ENCODE results near the gene TIMP3.
"Not testable (repeated sequence)": the region's sequence is repeated elsewhere in the genome, so short reads cannot be mapped to it uniquely, and the experiment has no call there.

The TIMP3 gene

DNA sequence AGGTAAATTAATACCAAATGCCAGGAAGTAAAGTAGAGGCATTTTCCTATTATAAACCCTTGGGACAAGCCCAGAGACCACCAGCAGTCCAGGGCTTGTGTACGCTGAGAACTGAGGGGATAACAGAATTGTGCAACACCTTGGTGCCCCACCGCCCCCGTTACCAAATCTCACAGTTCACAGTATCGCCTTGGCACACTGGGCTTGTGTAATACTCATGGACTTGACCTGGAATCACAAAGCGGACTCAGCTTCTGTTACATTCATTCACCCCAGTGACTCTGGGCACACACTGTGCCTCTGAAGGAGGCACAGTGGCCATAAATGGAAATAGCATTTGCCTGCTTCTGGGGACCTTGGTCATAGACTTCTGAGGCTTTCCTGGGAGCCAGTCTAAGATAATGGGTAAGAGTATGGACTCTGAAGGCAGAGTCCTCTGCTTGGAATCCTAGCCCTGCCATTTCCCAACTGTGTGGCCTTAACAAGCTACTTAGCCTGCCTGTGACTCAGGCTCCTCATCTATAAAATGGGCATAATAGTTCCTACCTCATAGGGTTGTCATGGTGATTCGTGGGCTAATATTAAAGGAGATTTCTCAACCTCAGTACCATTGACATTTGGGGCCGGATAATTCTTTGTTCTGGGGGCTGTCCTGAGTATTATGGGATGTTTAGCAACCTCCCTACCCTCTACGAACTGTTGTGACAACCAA, 53.7 kb downstream of the TIMP3 start:
- DNase-seq (ENCODE audit: low spot score): no peak

DNA sequence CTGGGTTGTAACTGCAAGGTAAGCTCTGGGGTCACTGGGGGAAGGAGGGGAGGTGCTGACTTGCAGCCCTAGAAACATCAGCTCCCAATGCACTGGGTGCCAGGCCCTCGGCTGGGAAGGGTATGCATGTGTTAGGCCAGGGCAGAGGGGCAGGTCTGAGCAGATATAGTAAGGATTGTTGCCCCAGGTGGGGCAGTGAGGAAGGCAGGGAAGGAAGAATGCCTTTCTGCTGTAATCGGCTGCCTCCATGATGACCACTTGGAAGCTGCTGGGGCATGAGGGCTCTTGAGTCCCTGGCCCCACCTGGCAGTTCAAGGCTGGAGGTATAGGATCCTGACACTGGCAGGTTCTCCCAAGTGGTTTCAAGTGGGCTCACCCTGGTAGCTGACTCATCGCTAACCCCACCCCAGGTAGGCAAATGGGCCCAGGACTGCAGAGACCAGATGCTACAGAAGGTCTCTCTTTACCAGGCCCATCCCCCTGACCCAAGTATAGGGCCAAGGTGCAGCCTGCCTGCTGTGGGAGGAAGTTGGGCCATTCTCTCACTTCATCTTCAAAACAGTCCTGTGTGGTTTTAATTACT, 56.7 kb downstream of the TIMP3 start:
- DNase-seq (ENCODE audit: low spot score): no peak

DNA sequence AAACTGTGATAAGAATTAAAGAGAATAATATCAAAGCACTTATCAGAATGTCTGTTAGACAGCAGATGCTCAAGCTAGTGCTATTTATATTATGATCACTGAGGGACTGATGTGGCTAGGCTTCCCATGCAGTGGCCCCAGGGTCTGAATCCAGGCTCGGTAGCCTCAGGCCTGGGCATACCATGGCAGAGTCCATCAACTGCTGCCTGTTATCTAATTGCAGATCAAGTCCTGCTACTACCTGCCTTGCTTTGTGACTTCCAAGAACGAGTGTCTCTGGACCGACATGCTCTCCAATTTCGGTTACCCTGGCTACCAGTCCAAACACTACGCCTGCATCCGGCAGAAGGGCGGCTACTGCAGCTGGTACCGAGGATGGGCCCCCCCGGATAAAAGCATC, 57.5 kb downstream of the TIMP3 start:
- DNase-seq (ENCODE audit: low spot score): no peak

DNA sequence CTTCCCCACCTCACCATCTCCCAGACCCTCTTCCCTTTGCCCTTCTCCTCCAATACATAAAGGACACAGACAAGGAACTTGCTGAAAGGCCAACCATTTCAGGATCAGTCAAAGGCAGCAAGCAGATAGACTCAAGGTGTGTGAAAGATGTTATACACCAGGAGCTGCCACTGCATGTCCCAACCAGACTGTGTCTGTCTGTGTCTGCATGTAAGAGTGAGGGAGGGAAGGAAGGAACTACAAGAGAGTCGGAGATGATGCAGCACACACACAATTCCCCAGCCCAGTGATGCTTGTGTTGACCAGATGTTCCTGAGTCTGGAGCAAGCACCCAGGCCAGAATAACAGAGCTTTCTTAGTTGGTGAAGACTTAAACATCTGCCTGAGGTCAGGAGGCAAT, 58.2 kb downstream of the TIMP3 start:
- DNase-seq (ENCODE audit: low spot score): no peak

DNA sequence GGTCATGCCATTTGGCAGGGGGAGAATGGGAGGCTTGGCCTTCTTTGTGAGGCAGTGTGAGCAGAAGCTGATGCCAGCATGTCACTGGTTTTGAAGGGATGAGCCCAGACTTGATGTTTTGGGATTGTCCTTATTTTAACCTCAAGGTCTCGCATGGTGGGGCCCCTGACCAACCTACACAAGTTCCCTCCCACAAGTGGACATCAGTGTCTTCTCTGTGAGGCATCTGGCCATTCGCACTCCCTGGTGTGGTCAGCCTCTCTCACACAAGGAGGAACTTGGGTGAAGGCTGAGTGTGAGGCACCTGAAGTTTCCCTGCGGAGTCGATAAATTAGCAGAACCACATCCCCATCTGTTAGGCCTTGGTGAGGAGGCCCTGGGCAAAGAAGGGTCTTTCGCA, 59.8 kb downstream of the TIMP3 start:
- DNase-seq (ENCODE audit: low spot score): no peak

DNA sequence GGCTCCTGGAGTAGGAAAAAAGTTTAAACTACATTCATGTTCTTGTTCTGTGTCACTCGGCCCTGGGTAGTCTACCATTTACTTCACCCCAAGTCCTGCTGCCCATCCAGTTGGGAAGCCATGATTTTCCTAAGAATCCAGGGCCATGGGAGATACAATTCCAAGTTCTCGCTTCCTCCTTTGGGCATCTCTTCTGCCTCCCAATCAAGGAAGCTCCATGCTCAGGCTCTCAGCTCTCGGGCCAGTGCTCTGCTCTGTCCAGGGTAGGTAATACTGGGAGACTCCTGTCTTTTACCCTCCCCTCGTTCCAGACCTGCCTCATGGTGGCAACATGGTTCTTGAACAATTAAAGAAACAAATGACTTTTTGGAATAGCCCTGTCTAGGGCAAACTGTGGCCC, 60.6 kb downstream of the TIMP3 start:
- no peak for DNase-seq (ENCODE audit: low spot score)

DNA sequence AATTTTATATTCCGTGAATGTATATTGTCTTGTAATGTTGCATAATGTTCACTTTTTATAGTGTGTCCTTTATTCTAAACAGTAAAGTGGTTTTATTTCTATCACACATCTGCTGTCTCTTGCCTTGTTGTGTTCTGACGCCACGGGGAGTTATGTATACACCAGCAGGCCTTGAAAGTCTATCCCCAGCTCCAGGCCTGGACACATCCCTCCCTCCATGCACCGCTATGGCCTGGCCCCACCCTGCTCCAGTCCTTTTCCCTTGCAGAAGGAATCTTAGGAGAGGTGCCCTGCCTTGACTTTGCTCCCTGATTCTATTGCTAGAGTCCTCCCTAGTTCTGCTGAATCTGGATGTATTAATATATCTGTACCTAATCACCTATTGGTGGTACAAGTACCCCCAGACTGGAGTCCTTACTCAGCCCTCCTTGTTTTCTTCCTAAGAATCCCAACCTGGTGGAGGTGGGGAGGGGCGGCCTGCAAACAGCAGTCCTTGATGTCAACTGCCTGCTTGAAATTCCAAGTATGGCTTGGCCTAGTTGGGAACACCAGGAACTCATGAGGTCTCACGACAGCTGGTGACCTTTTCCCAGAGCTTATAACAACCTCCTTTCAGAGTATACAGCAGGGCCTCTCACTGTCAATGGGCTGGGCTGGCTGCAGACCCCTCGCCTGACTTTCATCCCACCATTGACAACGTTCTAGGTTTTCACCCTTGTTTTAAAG, 61.6 kb downstream of the TIMP3 start:
- no peak for DNase-seq (ENCODE audit: low spot score)

DNA sequence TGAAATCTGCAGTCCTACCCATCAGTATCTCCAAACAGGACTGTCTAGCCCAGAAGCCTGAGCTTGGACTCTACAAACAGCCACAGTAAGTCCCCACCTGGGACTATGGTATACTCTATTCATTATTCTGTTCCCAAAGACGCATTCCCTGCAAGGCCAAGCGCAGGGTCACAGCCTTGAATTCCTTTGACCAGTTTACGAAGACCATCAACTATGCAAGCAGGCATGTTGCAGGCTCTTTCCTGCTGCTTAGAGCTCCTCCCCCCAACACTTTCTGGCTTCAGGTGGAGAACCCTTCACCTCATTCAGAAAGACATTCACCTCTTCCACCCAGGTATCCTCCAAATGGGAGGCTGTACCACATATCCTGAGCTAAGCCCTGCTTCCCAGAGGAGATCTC, 62.5 kb downstream of the TIMP3 start:
- no peak for DNase-seq (ENCODE audit: low spot score)

DNA sequence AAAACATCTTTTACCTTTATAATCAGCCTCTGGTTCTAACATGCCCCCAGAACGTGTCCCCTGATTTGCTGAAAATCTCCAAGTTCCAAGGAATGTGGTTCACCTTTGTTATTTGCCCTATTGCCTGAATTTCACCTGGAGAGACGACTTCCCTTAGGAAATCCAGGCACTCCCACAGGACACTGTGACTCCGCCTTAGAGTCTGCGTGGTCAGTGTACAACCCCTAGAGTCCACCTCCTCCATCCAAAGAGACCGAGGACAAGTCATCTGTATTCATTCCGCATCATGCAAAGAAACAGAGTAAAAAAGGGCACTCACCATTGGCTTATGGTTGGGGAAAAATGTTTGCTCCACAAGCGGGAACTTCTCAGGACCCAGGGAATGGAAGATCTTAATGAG, 63.1 kb downstream of the TIMP3 start:
- no peak for DNase-seq (ENCODE audit: low spot score)

DNA sequence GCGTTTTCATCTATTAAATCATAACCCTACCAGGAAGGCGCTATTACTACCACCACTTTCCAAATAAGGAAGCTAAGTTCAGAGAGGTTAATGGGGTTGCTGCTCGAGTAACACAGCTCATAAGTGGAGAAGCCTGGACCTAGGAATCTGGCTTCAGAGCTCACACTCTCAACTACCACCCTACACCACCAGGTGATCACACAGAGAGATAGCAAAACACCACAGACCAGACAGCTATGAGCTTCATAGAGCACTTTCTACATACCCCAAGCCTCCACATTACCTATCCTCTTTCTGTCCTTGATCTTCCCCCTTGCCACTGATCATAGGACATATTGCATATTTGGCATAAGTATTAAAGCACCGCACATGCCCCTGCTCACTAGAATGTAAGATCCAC, 65.4 kb downstream of the TIMP3 start:
- DNase-seq (ENCODE audit: low spot score): no peak

DNA sequence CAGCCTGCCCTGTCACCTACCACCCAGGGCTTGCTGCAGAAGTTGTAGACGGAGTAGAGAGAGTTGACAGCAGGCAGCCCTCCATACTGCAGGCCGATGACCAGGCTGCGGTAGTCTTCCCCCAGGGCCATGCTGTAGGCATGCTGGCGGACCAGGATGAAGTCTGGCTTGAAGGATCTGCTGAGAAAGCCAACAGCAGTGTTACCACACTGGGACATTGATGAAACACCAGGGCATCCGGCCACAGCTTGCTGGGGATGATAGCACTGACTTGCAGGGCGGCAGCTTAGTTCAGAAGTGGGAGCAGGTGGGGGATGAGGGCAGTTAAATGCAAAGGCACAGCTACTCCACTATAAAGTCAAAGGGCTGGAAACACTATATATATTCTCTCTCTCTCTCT, 67.4 kb downstream of the TIMP3 start:
- no peak for DNase-seq (ENCODE audit: low spot score)

DNA sequence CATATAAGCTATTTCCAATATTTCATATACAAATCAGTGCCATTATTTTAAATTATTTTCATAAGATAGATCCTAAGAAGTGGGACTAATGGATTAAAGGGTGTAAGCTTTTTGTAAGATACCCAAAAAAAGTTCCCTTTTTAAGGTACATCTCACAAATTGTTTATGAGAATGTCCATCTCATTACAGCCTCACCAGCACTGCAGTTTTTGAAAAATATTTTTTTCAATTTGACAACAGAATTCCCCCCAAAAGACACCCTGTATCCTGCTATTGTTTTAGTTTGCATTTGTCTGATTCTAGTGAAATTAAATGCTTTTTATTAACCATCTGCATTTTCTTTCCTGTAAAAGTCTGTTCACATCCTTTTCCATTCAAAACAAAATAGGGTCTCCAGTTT, 69.0 kb downstream of the TIMP3 start:
- no peak for DNase-seq (ENCODE audit: low spot score)

DNA sequence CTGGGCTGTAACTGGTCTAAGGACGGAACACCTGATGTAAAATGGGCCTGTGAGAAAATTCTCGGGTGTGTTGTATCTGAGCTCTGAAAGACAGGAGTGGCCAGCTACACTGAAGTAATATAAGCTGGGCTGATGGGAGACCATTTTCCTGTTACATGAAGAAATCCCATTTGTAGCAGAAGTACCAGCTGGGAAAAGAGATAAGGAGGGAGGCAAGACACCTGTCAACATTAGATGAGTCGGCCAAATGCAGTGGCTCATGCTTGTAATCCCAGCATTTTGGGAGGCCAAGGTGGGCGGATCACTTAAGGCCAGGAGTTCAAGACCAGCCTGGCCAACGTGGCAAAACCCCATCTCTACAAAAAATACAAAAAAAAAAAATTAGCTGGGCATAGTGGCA, 72.1 kb downstream of the TIMP3 start:
- DNase-seq (ENCODE audit: low spot score): not testable (repeated sequence)

DNA sequence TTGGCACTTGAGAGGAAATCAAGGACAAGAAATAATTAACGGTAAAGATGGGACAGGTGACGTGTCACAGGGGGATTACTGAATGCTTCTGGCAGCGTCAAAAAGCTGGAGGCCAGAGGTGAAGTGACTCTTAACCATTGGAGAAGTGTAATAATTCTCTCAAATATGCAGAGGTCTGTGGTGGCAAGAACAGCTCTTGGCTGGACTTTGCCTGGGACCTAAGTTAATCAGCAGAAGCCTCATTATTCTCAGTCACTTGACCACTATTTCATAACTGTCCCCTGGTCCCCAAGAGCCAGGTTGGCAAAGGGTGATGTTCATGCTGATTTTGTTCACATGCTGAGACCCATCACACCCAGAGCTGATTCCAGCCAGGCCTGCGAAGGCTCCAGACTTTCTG, 72.9 kb downstream of the TIMP3 start:
- no peak for DNase-seq (ENCODE audit: low spot score)

DNA sequence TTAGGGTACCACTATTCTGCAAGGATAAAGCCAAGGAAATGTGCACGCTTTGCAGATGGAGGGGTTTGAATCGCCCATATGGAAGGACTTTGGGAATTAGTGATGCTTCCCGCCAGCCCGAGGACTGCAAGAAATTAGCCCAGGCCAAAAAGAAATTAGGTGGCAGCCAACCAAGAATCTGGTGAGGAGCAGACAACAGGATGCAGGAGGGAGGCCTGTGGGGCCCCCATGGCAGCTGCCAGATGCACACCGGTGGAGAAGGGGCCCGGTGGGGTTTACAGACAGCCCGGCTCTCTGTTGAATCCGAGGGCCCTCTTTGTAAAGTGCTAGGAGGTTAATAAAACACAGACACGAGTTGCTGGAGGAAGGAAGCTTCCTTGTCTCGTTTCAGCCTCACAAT, 73.5 kb downstream of the TIMP3 start:
- DNase-seq (ENCODE audit: low spot score): no peak

DNA sequence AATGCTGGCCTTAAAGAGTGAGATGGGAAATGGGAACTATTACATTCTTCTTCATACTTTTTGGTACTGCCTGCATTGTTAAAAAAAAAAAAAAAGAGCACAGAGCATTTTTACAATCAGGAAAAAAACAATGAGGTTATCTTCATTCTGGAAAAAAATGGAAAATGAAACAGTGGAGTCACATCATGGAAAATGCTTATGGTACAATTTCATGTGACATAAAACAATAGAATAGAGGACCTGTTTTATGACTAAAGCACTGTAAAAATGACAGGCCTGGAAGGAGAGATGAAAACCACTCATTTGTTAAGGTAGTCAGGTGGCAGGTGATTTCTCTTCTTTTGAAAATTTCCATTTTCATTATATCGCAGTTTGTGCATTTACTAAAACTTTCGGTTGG, 75.0 kb downstream of the TIMP3 start:
- no peak for DNase-seq (ENCODE audit: low spot score)

DNA sequence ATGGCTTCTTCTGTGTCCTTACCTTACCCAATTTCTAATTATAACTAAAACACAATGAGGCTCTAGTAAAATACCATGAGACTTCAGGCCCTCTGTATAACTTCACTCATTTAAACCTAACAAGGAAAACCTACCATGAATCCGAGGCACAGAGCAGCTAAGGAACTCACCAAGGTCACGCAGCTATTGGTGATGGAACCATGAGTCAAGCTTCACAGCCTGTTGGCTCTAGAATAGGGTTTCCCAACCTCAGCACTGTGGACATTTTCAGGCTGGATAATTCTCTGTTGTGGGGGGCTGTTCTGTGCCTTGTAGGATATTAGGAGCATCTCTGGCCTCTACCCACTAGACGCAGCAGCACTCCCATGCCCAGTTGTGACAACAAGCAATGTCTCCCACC, 75.7 kb downstream of the TIMP3 start:
- no peak for DNase-seq (ENCODE audit: low spot score)

DNA sequence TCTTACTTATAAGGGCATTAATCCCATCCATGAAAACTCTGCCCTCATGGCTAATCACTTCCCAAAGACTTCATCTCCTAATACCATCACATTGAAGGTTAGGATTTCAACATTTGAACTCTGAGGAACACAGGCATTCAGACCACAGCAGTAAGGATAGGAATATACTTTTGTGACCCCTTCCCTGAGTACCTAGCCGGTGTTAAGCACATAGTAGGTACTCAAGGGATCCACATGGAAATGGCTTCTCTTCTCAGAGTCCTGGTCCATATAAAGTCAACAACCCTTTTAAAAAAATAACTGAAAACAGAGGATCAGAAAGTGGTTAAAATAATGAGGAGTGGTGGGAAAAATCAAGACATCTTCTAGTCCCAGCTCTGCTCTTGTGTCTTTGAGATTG, 78.0 kb downstream of the TIMP3 start:
- DNase-seq (ENCODE audit: low spot score): no peak

DNA sequence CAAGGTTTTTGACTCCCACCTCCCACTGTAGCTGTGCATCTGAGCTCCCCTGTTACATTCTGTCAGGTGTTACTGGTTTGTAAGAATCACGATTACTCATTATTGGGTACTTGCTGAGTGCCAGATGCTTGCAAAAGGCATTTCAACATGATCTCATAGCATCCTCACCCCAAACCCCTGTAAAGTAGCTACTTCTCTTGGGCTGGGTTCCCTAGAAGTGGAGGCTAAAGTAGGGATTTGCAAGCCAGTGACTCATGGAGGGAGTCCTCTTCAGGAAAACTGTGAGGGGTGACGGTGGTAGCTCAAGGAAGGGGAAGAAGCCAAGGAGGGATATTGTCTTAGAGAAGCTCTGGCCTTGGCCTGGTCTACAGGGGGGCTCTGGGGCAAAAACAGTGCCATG, 78.6 kb downstream of the TIMP3 start:
- no peak for DNase-seq (ENCODE audit: low spot score)

DNA sequence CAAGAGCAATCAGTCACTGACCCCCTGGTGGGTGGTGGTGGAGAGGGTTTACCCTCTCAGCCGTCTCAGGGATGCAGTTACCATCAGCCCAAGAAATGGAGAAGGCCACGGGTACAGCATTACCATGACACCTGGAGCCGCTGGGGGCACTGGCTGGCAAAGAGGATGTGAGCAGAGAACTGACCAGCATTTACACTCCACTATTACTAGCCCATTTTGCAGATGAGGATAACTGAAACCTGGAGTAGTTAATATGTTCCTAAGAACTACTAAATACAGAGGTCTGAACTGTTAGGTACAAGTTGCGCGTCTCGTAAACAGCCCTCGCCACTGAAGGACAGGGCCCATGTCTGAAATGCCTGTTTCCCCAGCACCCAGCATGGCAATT, 79.0 kb downstream of the TIMP3 start:
- DNase-seq (ENCODE audit: low spot score): no peak

DNA sequence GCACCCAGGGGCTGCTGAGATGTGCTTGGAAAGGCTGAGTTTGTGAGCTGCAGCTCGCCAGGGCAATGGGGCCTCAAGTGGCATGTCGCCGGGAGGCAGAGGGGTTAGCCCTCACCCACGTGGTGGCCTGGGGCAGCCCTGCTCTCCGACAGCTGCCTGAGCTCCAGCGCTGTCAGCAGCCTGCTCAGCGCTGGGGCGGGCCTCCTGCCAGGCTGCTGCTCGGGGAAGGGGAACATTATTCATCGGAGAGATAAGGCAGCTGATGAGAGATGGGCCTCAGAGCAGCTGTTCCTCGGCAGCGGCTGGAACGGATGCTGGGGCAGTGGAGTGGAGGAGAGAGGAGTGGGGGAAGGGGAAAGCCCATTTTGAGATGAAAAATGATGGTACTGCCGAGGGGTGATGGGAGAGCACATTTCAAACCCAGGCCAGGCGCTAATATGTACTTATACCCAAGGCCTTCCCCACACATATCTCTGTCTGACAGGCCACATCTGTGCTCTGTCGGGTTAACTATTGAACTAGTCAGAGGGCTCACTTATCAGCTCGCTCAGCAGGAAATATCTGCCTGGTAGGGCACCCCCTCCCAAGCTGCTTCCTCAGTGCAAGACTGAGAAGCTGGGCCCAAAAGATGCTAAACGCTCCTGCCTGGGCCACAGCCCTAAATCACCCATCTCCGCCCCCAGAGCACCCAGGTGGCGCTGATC, 79.5 kb downstream of the TIMP3 start:
- no peak for DNase-seq (ENCODE audit: low spot score)

DNA sequence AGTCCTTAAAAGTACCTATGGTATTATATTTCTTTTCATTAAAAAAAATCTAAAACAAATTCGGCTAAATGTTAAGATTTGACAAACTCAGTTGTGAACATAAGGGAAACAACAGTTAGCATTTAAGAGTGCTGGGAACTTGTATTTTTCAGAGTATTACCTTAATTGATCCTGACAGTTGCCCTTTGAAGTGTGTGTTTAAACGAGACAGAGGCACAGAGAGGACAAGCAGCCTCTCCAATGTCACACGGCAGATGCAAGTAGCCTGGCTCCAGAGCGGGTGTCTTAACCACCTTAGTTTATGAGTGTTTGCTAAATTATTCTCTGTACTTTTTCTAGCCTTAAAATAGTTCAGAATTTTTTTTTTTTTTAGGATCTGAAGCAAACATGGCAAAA, 80.9 kb downstream of the TIMP3 start:
- no peak for DNase-seq (ENCODE audit: low spot score)
